AG04449 (cell line): ENCODE measurements around the gene CALHM4.

Experiments
- CTCF ChIA-PET: fragments of 350-600 bp; formaldehyde crosslinking; extraction: SDS; loops from one replicate; lab custom pipeline; 2021; ENCODE audit warnings: antibody characterized with exemption; lab: Yijun Ruan, JAX
- POLR2A ChIA-PET: fragments of 400-600, 350-600 bp; formaldehyde crosslinking; extraction: SDS; loops from one replicate; lab custom pipeline; 2020; ENCODE audit warnings: antibody characterized with exemption, inconsistent platforms; lab: Yijun Ruan, JAX
- DNase-seq: peaks from one replicate; pipeline ENCODE4 v3.0.0-alpha.2; 2010; ENCODE audit warnings: low read depth, low spot score
- H3K4me3 ChIP-seq: 2 replicates; pipeline ENCODE4 v1.5.1; 2011; ENCODE audit warnings: low read depth, mild to moderate bottlenecking, control low read depth, low read length
- CTCF ChIP-seq: IDR thresholded peaks from one replicate; pipeline ENCODE4 v1.5.1; 2011; ENCODE audit warnings: mild to moderate bottlenecking, moderate library complexity, low read length, control low read depth, inconsistent platforms; ENCODE audit not compliant: insufficient read depth; ENCODE audit errors: missing control alignments

Gene CALHM4

GRCh38 chr6:116524236-116524635 lies 29.3 kb upstream of the CALHM4 start:
- no peak for TF ChIP-seq CTCF
- DNase-seq, result no peak
- no peak overlapping the region for H3K4me3 ChIP-seq
- ChIA-PET POLR2A (no interaction called here), CTCF (interaction anchor here (1.1 to 5.0 kb wide), 4 partner anchors 10 to 236 kb away, joined by 3 to 41 read pairs (median 21); partner anchors contain the start of gene CALHM5)

GRCh38 chr6:116528133-116528532 lies 25.4 kb upstream of the CALHM4 start:
- ChIA-PET CTCF (interaction anchor here (0.9 to 2.2 kb wide), 7 partner anchors 10 to 260 kb away, joined by 3 to 10 read pairs (median 3); partner anchors contain the start of gene CALHM5), POLR2A (no interaction called here)
- DNase-seq, result no peak
- no peak for TF ChIP-seq CTCF
- no peak overlapping the region for H3K4me3 ChIP-seq

DNA sequence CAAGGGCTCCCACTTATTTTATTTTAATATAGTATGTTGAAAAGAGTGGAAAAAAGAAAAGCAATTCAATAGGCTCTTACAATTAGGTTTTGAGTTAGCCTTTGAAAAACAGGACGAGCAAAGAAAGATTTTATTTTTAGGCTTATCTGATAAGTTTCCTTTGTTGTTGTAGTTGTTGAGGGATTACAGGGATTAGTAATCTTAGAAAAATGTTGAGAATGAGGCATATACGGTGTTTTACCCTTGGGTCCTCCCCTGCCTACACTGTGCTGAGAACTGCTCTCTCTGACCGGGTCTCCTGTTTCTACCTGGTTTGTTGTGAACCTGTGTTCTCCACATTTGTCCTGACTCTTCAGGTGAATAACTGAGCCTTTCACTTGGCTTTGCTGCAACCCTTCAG lies 24.8 kb upstream of the CALHM4 start:
- TF ChIP-seq CTCF, result no peak
- no peak for DNase-seq
- no peak overlapping the region for H3K4me3 ChIP-seq
- ChIA-PET CTCF (interaction anchor here (0.9 to 2.2 kb wide), 8 partner anchors 11 to 312 kb away, joined by 3 to 10 read pairs (median 3); partner anchors contain the start of gene CALHM5), POLR2A (no interaction called here)

DNA sequence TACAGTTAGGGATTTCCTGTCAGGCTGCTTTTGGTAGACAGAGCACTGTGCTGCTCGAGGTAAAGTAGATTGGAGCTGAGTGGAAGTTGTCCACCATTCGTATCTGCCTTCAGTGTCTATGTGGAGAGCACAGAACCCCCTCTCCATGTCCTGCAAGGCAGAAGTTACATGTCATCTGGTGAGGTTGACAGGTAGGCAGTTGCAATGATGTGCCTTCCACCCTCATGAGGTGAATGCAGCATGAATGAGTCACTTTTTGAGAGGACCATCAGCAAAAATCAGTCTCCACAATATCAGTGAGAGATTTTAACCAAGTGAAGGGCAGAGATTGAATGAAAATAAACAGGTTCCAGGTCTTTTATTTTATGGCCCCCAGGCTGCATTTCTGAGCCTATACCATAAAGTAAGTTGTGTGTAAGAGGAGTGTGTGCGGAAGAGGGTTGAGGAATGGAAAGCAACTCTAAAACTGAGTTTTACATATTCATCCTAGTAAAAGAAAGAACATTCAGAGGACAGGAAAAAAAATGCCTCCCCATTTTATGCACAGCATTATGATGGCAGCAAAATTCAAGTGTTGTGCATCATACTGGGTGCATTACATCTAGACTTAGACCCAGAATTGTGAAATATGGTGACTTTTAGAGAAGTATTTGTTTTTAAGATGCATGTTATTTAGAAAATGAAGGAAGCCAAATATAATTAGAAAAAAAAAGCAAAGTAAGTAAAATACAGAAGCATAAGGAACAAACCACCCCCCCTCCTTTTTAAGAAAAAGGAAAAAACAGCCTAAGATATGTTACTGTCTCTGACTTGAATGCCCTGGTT lies 23.9 kb upstream of the CALHM4 start:
- ChIA-PET CTCF (interaction anchor here (0.8 to 2.2 kb wide), 14 partner anchors 14 to 313 kb away, joined by 3 to 14 read pairs (median 6); partner anchors contain the start of gene CALHM5), POLR2A (no interaction called here)
- no peak for TF ChIP-seq CTCF
- no peak overlapping the region for H3K4me3 ChIP-seq
- no peak for DNase-seq

DNA sequence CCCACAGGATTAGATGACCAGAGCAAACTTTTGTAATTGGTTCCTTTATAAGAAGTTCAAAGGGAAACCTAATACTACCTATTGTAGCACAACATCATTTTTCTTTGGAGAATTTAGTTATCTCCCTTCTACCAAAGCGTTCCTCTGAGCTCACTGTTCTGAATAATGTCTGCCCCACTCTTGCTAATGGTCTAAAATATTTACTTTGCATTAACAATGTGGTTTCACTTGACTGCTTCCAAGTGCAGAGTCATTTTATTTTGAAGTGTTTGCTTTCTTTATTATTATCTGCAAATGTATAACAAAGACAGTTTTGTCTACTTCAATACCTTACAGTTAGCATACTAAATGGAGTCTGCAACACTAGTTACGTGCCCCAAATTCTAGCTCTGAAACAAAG lies 23.1 kb upstream of the CALHM4 start:
- CTCF ChIA-PET, result interaction anchor here (0.8 to 1.6 kb wide), 12 partner anchors 12 to 313 kb away, joined by 3 to 14 read pairs (median 4); partner anchors contain the start of gene CALHM5
- no peak for TF ChIP-seq CTCF
- no peak overlapping the region for H3K4me3 ChIP-seq
- no peak for DNase-seq
- POLR2A ChIA-PET, result no interaction called here
